Central memory CD4-positive, alpha-beta T cell (primary cell): ENCODE data around the gene PRR15L.
"Not testable (repeated sequence)": the region's sequence is repeated elsewhere in the genome, so short reads cannot be mapped to it uniquely, and the experiment has no call there.

Source experiments
- DNase-seq: peaks from one replicate; pipeline ENCODE4 v3.0.0; 2022
- total RNA-seq, 3 experiments: gene quantifications; one replicate each; lab custom pipeline; 2026; lab: John Stamatoyannopoulos, UW

PRR15L gene, protein sequence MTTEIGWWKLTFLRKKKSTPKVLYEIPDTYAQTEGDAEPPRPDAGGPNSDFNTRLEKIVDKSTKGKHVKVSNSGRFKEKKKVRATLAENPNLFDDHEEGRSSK
- total RNA-seq: 0 reads per million in 3 experiments

DNA sequence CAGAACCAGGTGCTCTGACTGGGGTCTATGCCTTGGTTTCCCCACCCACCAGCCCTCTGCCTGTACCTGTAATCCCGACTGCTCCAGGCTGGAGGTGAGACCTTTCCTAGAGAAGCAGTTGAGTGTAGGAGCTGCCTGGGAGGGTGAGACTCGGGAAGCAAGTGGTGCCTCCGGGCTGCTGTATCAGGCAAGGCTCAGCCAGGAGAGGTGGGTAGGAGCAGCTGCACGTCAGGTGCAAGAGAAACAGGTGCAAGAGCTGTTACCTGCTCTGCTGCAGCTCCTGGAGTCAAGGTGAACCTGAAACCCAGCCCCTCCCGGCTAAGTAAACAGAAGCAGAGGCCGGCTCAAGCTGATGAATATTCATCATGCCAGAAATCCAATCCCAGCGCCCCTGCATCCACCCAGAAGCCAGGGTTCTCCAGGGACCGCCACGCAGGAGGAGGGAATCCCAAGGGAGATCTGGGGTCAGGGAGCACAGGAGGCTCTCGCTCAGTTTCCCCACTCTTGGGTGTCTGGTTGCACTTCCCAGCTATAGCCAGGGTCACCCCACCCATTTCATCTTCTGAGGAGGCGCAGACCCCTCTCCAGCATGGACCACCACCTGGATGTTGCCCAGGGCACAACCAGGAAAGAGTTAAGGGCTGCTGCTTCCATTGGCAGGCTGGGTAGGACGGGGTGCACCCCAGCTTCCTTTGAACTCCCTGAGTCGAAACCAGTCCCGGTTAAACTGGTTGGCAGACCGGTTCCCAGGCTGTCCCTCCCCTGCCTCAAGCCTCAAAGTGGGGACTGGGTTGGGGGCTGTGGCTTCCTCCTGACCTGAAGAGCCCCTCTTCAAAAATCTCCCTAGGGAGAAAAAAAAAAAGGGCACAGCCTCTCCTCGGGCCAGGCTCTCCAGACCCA, at the start of gene PRR15L:
Gene PRR15L (minus strand): TSS at position 293 of the 900 bp plus-strand sequence. CDS start 4,649 bp downstream, outside the sequence.
- DNase-seq: no peak

DNA sequence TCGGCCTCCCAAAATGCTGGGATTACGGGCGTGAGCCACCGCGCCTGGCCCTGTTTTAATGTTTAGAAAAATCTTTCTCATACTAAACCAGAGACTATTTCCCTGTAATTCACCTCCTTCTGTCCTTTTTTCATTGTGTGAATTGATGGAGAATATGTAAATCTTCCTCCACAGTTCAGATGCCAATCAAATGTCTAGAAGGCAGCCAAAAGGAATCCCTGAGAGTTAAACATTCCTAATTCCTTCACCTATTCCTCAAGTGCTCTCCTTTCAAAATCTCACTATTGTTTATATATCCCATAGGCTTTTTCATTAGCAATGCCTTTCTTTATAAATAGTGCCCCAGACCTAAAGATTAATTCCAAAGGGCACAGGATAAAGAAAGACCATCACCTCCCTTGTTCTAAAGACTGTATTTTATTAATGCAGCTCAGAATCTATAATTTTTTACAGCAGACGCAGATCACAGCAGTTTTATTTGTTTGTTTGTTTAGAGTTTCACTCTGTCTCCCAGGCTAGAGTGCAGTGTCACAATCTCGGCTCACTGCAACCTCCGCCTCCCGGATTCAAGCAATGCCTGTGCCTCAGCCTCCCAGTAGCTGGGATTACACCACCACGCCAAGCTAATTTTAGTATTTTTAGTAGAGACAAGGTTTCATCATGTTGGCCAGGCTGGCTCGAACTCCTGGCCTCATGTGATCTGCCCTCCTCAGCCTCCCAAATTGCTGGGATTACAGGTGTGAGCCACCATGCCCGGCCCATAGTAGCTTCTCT, 49.4 kb upstream of the PRR15L start:
- DNase-seq: no peak

DNA sequence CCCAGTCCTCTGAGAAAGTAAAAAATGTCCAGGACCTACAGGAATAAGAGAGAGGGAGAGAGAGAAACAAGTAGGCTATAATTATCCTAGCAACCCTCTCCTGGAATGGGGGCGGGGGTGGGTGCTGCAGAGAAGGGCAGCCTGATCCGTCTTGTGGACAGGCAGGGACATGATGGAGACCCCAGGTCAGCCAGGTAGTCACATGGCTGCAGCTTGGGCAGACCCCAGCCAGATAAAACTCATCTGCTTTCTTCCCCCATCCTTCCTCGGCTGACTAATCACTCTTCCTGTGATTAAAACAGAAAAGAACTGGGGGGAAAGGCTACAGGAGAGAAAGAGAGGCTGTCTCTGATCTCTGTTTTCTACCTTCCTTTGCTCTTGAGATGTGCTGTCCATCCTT, 47.3 kb upstream of the PRR15L start:
- no peak for DNase-seq

DNA sequence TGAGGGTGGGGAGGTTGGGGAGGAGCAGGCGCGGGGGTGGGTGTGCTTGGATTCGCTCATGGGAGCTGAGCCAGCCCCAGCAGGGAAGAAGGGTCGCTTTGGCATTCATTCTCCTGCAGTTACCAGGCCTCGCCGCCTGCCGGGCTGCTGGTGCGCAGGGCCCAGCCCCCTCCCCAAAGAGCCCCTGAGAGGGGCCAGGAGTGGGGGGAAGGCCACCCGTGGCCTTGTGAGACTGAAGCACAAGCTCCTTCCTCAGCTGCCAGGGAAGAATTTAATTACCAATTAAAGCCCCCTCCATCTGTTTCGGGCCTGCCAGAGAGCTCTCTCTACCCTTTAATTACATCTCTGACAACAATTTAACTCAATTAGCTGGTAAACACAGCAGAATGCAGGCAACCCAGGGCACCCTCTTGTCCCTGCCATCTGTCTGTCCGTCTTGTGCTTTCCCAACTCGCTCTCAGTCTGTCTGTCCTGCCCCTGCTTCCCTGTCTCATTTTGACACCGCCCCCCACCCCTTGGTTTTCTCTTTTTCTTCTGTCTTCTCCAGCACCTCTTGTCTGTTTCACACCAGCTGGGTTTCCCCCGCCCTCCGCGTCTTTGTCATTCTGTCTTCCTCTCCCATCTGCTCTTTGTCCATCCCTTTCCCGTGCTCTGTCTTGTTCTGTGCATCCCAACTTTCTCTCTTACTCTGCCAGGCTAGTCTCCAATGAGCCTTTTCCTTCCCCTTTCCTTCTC, 45.9 kb upstream of the PRR15L start:
- no peak for DNase-seq

DNA sequence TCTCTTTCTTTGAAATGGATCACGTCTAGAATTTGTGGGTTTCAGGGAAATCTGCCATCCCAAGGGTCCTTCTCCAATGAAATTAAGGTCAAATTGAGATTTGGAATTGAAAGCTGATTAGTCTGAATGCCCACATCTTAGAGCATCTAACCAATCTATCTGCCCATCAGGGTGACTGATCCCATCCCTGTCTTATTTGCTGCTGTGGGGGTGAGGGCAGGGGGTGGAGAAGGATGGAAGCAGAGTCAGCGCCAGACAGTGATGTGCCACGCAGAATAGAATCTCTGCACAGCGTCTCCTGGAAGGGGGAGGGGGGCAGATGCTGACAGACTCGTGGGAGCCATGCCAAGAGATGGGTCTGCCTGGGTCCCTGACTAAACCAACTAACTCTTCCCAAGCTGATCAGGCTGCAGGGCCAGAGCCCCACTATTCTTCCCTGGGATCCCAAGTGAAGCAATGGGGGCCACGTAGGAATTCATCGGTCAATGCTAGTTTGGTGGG, 45.3 kb upstream of the PRR15L start:
- DNase-seq: no peak

DNA sequence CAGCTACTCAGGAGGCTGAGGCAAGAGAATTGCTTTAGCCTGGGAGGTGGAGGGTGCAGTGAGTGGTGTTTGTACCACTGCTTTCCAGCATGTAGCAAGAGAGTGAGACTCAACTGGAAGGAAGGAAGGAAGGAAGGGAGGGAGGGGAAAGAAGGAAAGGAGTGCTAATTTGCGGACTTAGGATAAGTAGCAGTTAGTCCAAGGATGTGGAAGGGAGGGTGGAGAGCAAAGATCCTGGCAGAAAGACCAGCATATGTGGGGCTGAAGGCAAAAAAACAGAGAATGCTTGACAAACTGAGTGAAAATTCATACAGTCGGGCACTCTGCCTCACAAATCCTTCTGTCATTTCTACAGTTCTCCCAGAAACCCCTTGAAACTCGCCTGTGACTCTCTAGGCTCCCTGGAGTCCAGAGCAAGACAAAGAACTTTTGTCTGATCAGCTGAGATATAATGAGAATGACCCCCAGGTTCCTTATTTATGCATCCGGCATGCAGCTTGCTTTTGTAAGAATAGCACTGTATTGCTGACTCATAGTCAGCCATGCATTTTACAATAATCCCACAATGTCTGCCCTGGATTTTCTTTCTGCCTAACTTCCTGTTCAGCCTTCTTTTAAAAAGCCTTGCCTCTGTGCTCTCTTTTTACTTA, 44.7 kb upstream of the PRR15L start:
- DNase-seq: no peak

DNA sequence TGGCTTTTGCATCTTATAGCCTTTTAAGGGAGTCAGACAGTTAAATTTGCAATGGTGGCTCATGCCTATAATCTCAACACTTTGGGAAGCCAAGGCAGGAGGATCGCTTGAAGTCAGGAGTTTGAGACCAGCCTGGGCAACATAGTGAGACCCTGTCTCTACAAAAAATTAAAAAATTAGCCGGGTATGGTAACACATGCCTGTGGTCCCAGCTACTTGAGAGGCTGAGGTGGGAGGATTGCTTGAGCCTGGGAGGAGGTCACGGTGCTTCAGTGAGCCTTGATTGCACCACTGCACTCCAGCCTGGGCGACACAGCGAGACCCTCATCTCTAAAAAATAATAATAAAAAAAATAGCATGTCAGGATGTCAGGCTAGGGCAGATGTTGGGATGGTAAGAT, 44.0 kb upstream of the PRR15L start:
- not testable (repeated sequence) for DNase-seq

DNA sequence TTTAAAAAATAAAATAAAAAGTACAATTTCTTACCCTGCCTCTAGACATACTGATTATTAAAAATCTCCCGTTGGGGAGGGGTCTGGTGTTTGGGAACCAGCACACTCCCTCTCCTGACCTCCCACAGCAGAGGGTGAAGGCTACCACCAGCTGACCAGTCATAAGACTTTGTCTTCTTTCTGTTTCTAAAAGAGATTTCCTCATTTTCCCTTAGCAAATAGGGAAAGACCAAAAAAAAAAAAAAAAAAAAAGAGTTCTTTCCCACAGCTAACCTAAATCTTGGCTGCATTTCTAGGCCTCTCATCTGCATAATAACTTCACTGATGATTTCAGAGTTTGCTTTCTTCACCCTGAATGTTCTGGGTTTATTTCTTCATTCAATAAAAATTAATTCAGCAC, 43.5 kb upstream of the PRR15L start:
- no peak for DNase-seq

DNA sequence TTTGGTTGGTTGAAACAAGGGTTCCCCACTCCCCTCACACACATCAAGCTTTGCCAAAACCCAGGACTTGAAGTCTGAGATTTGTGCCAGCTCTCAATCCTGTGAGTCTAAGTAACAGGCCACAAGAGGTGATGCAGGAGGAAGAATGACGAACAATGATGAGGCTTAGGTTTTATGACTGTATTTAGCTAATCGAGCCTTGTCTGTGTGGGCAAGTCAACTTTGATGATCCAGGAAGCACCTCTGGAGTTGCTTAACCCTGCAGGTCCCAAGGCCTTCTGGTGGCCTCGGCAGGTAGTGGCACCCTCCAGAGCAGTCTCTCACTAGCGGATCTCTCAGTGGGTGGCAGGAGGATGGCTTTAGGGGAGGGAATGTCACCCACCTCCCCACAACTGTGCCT, 41.9 kb upstream of the PRR15L start:
- no peak for DNase-seq

DNA sequence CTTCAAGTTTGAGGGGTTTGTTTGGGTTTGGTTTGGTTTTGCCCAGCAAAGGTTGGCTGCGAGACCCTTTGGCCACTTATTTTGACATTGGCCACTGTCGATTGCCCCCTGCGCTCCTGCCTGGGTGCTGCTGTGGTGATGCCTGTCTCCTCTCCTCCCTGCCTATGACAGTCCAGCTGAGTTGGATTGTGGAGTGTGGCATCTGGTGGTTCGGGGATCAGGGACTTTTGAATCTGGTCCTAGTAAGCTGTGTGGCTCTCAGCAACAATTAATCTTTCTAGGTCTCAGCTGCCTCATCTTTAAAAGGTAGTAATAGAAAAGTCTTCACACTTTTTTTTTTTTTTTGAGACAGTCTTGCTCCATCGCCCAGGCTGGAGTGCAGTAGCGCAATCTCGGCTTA, 40.4 kb upstream of the PRR15L start:
- no peak for DNase-seq

DNA sequence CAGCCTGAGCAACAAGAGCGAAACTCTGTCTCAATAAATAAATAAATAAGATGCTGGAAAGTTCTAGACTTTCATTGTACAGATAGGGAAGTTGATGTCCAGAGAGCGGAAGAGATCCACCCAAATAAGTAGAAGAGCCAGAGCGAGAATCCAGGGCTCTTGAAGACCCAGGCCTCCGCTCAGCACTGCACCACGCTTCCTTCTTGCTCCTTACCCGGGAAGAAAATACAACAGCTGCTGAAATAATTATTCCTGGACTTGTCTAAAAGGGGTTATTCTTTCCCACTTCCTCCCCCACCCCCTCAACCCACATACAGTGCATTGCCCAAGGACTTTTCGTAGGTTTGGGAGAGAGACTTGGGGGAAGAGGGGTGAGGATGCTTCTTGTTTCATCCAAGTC, 39.9 kb upstream of the PRR15L start:
- no peak for DNase-seq

DNA sequence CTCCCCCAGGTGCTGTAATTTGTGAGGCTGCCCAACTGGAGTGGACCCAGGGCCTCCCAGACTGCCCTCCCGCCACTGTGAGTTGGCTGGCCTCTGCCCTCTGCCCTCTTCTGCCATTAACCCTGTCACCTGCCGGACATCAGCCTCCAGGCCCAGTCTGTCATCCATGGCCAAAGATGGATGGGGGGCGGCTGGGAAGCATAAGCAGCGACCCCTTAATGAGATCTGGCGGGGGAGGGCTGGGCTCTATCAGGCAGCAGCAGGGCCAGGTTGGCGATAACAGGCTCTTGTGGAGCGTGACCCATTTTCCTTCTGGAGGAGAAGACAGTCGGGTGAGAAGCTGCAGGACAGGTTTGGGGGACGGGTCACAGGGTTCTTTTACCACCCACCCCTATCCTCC, 38.5 kb upstream of the PRR15L start:
- DNase-seq: no peak

DNA sequence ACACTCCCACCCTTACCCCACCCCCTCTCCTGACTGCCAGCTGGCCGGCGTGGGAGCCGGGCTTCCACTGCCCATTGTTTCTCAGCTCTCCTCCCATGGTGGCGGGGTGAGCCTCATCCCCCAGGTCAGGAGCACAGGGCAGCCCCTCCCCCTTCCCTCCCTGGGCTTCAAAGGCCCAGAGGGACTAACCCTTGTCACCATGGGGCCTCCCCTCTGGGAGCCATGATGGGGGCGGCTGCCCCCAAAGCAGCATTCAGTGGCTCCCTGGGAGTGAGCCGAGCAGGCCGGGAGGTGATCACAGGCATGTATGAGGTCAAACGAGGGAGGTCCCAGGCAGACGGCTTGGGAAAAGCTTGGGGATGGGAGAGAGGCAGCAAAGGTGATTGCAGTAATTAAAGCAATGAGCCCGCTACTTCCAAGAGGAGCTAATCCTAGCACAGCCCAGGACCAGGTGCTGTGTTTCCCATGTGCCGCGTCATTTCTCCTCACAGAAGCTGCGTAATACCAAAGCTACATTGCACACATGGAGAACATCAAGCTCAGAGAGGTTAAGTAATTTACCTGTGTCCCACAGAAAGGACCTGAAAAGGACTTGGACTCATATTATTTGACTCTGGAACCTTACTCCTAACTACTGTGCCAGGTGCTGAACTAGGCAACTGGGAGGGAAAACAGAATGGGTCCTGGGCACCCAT, 37.7 kb upstream of the PRR15L start:
- DNase-seq: no peak

DNA sequence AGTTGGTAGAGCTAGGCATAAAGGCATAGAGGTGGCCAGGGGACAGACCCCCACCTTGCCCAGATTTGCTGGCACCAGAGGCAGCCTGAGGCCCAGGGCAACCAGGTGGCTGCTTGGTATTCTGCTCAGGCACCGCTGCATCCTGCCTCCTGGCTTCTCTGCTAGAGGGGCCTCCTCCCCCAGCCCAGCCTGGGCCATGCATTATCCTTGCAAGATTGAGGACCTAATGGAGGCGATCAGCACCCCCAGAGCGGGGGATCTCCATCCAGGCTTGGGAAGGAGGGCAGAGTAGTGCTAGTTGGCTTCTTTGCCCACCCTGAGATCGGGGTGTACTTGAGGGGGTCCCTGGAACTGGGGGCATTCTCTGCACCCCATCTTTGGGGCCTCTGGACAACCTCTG, 37.0 kb upstream of the PRR15L start:
- DNase-seq: no peak

DNA sequence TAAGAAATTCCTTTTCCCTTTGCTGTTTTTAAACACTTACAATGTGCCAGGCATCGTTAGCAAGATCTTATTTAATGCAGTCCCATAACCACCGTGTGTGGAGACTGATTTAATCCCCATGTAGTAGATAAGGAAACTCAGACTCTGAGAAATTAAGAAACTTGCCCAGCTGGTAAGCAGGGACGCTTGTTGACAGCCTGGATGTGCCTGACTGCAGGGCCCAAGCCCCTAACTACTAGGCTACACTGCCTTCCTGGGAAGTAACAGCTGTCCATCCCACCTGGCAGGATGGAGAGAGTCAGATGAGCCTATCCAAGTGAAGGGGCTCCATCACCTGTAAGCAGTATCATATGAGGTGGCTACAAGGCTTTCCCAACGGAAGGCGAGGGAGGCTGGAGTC, 36.3 kb upstream of the PRR15L start:
- no peak for DNase-seq

DNA sequence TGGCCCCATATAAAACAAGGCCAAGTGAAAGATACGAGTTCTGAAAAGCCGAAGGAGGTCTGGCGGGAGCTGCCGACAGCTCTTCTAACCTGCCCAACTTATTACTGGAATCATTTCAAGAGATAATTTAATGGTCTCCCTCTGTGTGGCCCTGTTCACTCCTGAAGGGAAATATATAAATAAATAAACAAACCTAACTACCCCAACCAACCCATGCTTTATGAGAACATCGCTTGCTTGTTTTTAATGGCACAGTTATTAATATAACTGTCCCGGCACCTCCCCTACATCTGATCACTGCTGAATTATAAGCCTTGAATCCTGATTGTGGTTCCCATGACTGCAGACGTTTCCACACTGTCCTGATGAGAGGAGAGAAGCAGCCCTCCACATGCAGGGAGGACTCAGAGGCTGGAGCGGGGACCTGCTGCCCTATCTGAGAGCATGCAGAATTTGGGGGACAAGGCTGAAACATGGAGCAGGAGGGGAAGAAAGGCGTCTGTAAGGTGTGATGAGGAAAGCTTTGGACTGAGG, 35.4 kb upstream of the PRR15L start:
- DNase-seq: no peak

DNA sequence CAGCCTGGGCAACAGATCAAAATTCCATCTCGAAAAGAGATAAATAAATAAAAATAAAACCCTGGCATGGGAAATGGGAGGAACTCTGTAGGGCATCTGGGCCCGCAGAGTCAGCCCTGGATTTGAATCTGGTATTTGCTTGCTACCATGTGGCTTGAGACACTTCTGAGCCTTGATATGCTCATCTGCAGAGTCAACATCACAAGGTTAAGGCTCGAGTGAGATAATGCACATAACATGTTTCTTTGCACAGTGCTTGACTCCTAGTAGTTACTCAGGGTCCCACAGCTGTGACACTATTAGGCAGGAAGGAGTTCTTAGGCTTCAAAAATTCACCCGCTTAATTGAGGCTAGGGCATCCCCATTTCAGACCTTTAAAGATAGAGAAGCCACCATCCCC, 34.5 kb upstream of the PRR15L start:
- no peak for DNase-seq

DNA sequence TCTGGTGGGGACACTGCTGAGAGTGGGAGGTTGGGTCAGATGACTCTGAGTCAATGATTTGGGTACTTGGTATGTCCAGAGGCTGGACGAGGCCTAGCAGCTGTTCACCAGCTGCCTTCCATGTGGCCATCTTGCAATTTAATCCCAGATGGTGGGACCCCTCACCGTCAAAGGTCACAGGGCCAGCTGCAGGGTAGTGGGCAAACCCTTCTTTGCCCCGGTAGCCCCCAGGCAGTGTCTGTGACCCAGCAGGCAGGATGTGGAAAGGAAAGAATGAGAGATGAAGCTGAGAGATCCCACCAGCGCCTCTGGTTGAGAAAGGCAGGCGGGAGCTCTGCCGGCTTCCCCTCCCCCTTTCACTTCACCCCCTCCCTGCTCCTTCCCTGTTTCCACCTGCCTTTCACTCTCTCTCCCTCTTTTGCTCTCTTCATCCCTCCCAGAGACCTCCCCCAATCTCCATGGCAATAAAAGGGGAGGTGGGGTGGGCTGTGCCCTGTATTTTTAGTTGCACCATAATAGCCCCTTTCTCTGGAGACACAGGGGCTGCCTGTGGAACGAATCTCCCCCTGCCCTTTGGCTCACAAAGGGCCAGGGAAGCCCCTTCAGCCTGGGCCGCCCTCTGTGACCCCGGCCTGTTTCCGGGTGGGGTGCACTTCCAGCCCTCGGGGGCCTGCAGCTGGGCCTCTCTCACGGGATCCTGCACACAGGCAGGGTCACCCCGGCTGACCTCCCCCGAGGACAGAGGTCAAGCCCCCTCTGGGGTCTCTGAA, 33.5 kb upstream of the PRR15L start:
- DNase-seq: no peak

DNA sequence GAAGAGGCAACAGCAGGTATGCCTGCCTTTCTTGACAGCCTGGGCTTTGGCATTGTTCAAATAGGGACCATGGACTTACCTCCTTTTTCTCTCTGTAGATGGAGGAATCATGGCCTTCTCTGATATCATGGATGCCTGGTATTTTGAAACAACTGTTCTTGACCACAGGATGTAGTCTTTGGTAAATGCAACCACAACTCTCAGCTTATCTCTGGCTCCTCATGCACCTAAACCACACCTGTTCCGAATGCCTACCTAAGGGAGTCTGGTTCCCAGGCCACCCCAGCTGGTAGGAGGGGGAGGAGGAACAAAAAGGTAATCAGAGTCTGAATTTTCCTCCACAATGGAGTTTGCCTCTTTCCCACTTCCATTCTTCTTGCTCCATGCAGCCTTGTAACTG, 32.0 kb upstream of the PRR15L start:
- no peak for DNase-seq

DNA sequence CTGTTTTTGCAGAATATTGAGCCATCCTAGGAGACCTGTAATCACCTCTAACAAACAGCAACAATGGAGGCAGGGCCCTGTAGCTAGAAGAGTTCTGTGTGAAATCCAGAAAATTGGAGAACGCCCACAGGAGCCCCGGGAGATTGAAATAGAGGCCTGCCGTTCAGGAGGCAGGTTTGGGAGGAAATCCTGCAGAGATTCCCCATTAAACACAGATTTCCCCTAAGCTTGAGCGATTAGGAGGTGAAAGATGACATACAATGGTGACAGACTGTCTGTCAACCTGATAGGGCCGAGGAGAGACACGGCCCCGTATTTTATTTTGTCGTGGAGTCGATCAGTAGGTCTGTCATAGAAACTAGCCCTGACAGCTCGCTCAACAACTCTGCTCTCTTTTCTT, 31.5 kb upstream of the PRR15L start:
- no peak for DNase-seq

DNA sequence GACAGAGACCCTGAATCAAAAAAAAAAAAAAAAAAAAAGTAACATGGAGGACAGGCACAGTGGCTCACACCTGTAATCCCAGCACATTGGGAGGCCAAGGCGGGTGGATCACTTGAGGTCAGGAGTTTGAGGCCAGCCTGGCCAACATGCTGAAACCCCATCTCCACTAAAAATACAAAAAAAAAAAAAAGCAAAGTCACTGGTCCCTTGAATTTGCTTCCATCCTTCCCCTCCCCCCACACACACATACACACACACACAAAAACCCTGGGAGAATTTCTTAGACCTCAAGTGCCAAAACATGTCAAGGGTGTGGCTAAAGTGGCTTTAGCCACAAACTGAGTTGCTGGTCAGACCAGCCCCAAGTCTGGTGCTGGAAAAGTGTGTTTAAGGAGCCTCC, 30.8 kb upstream of the PRR15L start:
- not testable (repeated sequence) for DNase-seq
